HG03135 (cell line): Measurements from ENCODE around the gene TXLNA.

ENCODE experiments used
- ATAC-seq: cut with Tn5 transposase; IDR thresholded peaks from one replicate; pipeline ENCODE4 v1.9.1; 2021; ENCODE audit warnings: mild to moderate bottlenecking, moderate library complexity; ENCODE audit not compliant: unreplicated experiment

TXLNA gene

DNA sequence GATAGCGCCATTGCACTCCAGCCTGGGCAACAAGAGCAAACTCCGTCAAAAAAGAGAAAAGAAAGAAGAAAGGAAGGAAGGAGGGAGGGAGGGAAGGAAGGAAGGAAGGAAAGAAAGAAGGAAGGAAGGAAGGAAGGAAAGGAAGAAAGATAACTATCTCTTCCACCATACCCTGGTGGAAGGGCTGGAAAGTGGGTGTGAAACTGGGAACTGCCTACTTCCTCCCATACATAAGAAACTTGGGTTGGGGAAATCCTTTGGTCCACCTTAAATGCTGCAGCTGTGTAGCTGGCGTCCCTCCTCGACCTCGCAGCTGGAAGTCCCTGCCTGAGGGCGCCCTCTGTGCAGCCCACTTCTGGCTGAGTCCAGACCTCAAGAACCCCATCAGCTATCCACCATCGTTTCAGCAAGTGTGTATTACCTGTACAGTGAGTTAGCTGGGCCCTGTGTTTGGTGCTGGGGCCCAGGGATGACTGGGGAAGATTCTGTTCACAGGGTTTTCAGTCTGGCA, 62.9 kb downstream of the TXLNA start:
- no peak for ATAC-seq

DNA sequence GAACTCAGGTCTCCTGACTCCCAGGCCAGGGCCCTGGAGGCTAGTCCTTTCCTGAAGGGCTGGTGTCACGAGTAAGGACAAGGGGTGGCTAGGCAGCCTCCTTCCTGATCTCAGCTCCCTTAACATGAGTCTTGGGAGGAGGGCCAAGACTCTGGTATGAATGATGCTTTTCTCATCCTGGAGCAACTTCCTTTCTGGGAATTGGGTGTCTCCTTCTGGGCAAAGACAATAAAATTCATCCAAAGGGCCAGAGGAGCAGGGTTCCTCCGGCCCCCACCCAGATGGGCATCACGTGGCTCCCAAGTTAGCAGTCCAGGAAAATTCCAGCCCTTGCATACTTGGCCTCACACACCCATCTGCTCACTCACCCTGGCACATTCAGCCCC, 67.4 kb downstream of the TXLNA start, which contains the start of gene FAM167B:
Gene FAM167B (plus strand): TSS at position 335 of the 386 bp plus-strand sequence. CDS start 200 bp downstream, outside the sequence.
- ATAC-seq = no peak

DNA sequence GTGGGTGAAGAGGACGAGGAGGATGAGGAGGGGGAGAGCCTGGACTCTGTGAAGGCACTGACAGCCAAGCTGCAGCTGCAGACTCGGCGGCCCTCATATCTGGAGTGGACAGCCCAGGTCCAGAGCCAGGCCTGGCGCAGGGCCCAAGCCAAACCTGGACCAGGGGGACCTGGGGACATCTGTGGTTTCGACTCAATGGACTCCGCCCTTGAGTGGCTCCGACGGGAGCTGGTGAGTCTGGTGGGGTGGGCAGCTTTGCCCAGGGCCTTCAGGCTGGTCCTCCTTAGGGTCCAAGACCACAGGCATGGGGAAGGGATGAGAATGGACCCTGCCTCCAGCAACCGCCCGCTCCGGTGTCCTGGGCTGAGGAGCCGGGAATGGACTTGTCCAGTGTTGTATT, 68.0 kb downstream of the TXLNA start:
- no peak for ATAC-seq
